Calu3 (cell line): ENCODE results near the gene GNAS. TPM values are rescaled to one million over a fixed set of nuclear protein-coding genes. Genes with fewer than 3 reads are reported as not detected.

ENCODE experiments used
- BruUV-seq: library from RNA; stranded (reverse); fragments of 400-500 nt; replicated peaks from 2 replicates; lab custom pipeline; 2021; lab: Mats Ljungman, UMichigan
- CTCF ChIA-PET: fragments of 300-600 bp; sonication (Branson Sonifier 250); formaldehyde crosslinking; loops from one replicate; lab custom pipeline; 2022; ENCODE audit warnings: antibody characterized with exemption; lab: Charles Lee
- DNase-seq: peaks from one replicate; pipeline ENCODE4 v3.0.0; 2022
- H3K27ac Mint-ChIP-seq: one replicate; pipeline ENCODE4 v1.8.0; 2022; ENCODE audit warnings: mixed read lengths; ENCODE audit not compliant: unreplicated experiment
- H3K27me3 Mint-ChIP-seq: one replicate; pipeline ENCODE4 v1.8.0; 2022; ENCODE audit warnings: mixed read lengths; ENCODE audit not compliant: unreplicated experiment
- H3K36me3 Mint-ChIP-seq: one replicate; pipeline ENCODE4 v1.8.0; 2022; ENCODE audit warnings: mild to moderate bottlenecking, moderate library complexity, mixed read lengths; ENCODE audit not compliant: insufficient read depth, unreplicated experiment
- H3K4me1 Mint-ChIP-seq: one replicate; pipeline ENCODE4 v1.8.0; 2022; ENCODE audit warnings: mild to moderate bottlenecking, low read depth, mixed read lengths; ENCODE audit not compliant: unreplicated experiment
- H3K4me3 Mint-ChIP-seq: one replicate; pipeline ENCODE4 v1.8.0; 2022; ENCODE audit warnings: mild to moderate bottlenecking, low read depth, moderate library complexity, mixed read lengths; ENCODE audit not compliant: unreplicated experiment
- H3K9me3 Mint-ChIP-seq: one replicate; pipeline ENCODE4 v1.8.0; 2022; ENCODE audit warnings: low read depth, mixed read lengths; ENCODE audit not compliant: unreplicated experiment
- intact Hi-C: fragments of 100-400 bp; cut with micrococcal nuclease; formaldehyde crosslinking; loops from one replicate; pipeline ENCODE4 v1.10.0; 2022; ENCODE audit not compliant: unreplicated experiment
- total RNA-seq: library from RNA; stranded (reverse); gene quantifications from 2 replicates; pipeline ENCODE4 v1.2.3, GENCODE V29; 2022
- TF ChIP-seq, protein P1 (sequence below): fragments of 200-600 bp; IDR thresholded peaks from one replicate; pipeline ENCODE4 v1.8.0; 2022; ENCODE audit warnings: antibody characterized with exemption; ENCODE audit not compliant: unreplicated experiment

The GNAS gene
- total RNA-seq, 1 experiment from 2014 or later: 1,410 TPM

DNA sequence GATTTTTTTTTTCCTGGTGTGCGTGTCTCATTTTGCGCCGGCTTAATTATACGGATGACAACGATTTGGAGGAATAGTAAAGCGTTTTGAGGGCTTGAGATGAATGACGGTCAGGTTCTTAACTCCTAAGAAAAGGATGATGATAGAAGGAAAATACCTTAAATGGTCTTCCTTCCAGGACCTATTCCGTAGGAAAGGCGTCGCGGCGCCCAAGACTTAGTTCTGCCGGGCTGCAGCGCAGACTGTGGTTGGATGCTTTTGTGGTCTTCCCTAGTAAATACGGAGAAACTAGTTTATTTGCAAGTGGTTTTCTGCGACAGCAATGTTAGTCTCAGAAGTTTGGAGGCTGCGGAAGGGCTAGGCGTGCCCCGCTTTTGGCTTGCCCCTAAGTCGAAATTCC is 10.2 kb upstream of the GNAS start:
- Mint-ChIP-seq H3K36me3 (no peaks in the 10 kb centered on the region), H3K4me1 (no peaks in the 10 kb centered on the region), H3K27me3 (peaks cover 71% of the 10 kb centered on the region), H3K9me3 (peaks cover 3% of the 10 kb centered on the region), H3K27ac (no peak overlapping the region), H3K4me3 (no peak overlapping the region)
- TF ChIP-seq, protein P1, sequence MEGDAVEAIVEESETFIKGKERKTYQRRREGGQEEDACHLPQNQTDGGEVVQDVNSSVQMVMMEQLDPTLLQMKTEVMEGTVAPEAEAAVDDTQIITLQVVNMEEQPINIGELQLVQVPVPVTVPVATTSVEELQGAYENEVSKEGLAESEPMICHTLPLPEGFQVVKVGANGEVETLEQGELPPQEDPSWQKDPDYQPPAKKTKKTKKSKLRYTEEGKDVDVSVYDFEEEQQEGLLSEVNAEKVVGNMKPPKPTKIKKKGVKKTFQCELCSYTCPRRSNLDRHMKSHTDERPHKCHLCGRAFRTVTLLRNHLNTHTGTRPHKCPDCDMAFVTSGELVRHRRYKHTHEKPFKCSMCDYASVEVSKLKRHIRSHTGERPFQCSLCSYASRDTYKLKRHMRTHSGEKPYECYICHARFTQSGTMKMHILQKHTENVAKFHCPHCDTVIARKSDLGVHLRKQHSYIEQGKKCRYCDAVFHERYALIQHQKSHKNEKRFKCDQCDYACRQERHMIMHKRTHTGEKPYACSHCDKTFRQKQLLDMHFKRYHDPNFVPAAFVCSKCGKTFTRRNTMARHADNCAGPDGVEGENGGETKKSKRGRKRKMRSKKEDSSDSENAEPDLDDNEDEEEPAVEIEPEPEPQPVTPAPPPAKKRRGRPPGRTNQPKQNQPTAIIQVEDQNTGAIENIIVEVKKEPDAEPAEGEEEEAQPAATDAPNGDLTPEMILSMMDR: no peak
- no TSS peak for BruUV-seq
- DNase-seq: no peak
- CTCF ChIA-PET: no interaction called here
- intact Hi-C loops: no loop called here

GRCh38 chr20:58843128-58843556 is 9.4 kb upstream of the GNAS start:
- BruUV-seq: no TSS peak
- Mint-ChIP-seq H3K36me3 (no peaks in the 10 kb centered on the region), H3K9me3 (peaks cover 3% of the 10 kb centered on the region), H3K27ac (no peak overlapping the region), H3K4me1 (no peaks in the 10 kb centered on the region), H3K27me3 (peaks cover 71% of the 10 kb centered on the region), H3K4me3 (no peak overlapping the region)
- no peak for DNase-seq
- intact Hi-C loops: no loop called here
- TF ChIP-seq, protein P1: no peak
- CTCF ChIA-PET: interaction anchor here (0.8 kb wide), 1 partner anchor 379 kb away, joined by 3 read pairs; no protein-coding TSS in a partner anchor

DNA sequence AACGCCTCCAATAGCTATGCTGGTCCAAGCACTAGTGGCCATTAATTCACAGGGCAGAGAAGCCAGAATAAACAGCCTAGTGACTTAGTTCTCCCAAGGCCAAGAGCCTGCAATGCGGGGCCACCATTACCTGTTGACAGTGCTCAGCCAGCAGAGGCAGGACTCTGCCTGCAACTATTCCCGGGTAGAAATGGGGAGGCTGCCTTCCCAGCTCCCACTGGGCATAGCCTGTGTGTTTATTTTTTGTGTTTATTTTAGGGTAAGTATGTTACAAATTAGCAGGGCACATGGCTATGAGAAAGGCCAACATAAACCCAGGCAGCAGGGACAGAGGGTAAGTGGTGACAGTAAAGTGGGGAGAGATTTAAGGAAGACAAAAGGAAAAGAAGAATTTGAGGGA is 6.8 kb upstream of the GNAS start:
- CTCF ChIA-PET: interaction anchor here (0.6 kb wide), 1 partner anchor 18 kb away, joined by 4 read pairs; no protein-coding TSS in a partner anchor
- no peak overlapping the region for H3K4me3 Mint-ChIP-seq
- no peaks in the 10 kb centered on the region for H3K4me1 Mint-ChIP-seq
- H3K27me3 Mint-ChIP-seq: peaks cover 82% of the 10 kb centered on the region
- H3K36me3 Mint-ChIP-seq: no peaks in the 10 kb centered on the region
- intact Hi-C loops: no loop called here
- no TSS peak for BruUV-seq
- TF ChIP-seq, protein P1: no peak
- no peak overlapping the region for H3K27ac Mint-ChIP-seq
- H3K9me3 Mint-ChIP-seq: peaks cover 1% of the 10 kb centered on the region
- no peak for DNase-seq

- peaks cover 98% of the 10 kb centered on the region for H3K27me3 Mint-ChIP-seq
- CTCF ChIA-PET: interaction anchor here (0.6 kb wide), 1 partner anchor 578 kb away, joined by 3 read pairs; no protein-coding TSS in a partner anchor
- no peak overlapping the region for H3K27ac Mint-ChIP-seq
- TF ChIP-seq, protein P1: no peak
- intact Hi-C loops: no loop called here
- H3K4me1 Mint-ChIP-seq: peaks cover 2% of the 10 kb centered on the region
- H3K9me3 Mint-ChIP-seq: no peaks in the 10 kb centered on the region
- DNase-seq: no peak
- no TSS peak for BruUV-seq
- peaks cover 3% of the 10 kb centered on the region for H3K36me3 Mint-ChIP-seq
- H3K4me3 Mint-ChIP-seq: no peak overlapping the region
Observed at GRCh38 chr20:58847463-58847862, 5.1 kb upstream of the GNAS start.
